ENCODE data around the gene SLC38A8.

SLC38A8 gene

DNA sequence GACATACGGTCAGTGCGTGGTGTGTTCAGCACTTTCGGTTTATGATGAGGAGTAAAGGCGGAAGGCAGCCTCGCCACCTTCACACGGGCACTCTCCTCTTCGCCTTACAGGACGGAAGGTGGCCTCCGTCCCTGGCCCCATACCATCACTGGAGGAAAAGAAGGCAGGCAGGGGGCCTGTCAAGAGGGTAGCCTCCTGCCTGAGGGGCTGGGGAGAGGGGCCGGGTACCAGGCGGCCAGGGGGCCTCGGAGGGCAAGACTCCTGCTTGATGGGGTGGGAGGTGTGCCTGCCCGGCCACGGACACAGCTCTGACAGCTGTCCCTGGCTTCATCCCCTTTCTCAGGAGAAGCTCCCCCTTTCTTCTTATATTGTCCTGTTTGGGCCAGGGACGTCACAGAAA, 15.6 kb upstream of the SLC38A8 start:
- TF ChIP-seq CTCF (IDR thresholded peaks at IDR 0.05; ENCODE audit: low read depth, low read length), result no peak
- H3K4me3 ChIP-seq (replicated peaks in 1 of 2; ENCODE audit: low read depth in 2 of 2, low read length in 2 of 2), result no peak overlapping the region
- no peak for DNase-seq (ENCODE audit: low read depth in 2 of 2)

- H3K4me3 ChIP-seq (replicated peaks in 1 of 2; ENCODE audit: low read depth in 2 of 2, low read length in 2 of 2), result no peak overlapping the region
- TF ChIP-seq CTCF (IDR thresholded peaks at IDR 0.05; ENCODE audit: low read depth, low read length), result no peak
- DNase-seq (ENCODE audit: low read depth in 2 of 2), result no peak
Measured at GRCh38 chr16:84056933-84057332, 14.3 kb upstream of the SLC38A8 start.

DNA sequence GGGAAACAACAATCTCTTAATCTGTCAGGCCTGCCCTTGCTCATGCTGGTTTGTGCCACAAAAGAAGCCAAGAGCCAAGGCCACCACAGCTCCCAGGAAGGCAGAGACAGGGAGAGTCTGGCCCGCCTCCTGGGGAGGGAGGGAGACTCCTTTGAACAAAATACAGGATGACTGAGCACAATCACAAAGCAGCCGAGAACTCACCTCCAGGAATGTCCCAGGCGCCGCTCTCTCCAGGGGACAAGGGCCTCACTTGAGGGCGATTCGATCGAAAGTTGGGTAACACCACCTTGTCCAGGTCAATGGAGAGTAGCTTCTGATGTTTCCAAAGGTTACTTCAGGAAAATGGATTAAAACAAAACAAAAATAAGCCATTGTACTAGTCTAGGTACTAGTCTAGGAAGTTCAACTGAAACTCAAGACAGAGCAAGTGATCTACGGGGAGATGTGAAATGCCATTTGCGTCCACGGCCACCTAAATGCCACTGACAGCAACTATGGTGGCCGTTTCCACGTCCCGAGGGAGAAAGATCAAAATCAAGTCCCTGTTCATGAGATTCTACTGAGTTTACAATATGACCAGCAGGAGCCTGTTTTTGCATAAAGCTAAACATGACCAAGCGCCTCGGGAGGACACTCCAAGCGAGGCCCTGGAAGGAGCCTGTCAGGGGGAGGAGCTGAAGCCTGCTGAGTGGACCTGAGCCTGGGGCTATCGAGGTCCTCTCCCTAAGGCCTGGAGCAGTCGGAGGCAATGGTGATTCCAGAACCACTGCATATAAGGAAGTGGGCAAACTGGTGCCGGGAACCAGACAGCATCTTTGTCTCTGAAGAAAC, 13.4 kb upstream of the SLC38A8 start:
- H3K4me3 ChIP-seq (replicated peaks in 1 of 2; ENCODE audit: low read depth in 2 of 2, low read length in 2 of 2), result no peak overlapping the region
- no peak for DNase-seq (ENCODE audit: low read depth in 2 of 2)
- TF ChIP-seq CTCF (IDR thresholded peaks at IDR 0.05; ENCODE audit: low read depth, low read length), result no peak

GRCh38 chr16:84055366-84055765, 12.8 kb upstream of the SLC38A8 start:
- DNase-seq (ENCODE audit: low read depth in 2 of 2), result peak in 1 of 2 donors; percentile 18
- no peak for TF ChIP-seq CTCF (IDR thresholded peaks at IDR 0.05; ENCODE audit: low read depth, low read length)
- H3K4me3 ChIP-seq (replicated peaks in 1 of 2; ENCODE audit: low read depth in 2 of 2, low read length in 2 of 2), result no peak overlapping the region

DNA sequence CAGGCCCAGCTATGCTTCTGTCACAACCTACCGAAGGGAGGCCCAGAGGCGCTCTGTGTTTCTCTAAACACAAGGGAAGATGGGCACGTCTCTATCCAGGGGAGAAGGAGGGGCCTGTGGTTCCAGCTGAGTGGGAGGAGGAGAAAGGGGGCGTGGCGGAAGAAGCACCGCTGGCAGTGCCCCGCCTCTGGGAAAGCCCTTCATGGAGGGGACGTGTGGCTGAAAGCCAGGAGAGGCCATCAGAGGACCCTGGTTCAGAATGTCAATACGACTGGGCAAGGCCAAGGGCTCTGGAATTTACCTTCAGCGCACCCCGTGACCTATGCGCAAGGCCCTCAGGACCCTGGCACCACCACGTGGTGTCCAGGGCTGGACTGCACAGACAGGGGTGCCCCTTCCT, 12.3 kb upstream of the SLC38A8 start:
- TF ChIP-seq CTCF (IDR thresholded peaks at IDR 0.05; ENCODE audit: low read depth, low read length), result no peak
- H3K4me3 ChIP-seq (replicated peaks in 1 of 2; ENCODE audit: low read depth in 2 of 2, low read length in 2 of 2), result no peak overlapping the region
- DNase-seq (ENCODE audit: low read depth in 2 of 2), result no peak

DNA sequence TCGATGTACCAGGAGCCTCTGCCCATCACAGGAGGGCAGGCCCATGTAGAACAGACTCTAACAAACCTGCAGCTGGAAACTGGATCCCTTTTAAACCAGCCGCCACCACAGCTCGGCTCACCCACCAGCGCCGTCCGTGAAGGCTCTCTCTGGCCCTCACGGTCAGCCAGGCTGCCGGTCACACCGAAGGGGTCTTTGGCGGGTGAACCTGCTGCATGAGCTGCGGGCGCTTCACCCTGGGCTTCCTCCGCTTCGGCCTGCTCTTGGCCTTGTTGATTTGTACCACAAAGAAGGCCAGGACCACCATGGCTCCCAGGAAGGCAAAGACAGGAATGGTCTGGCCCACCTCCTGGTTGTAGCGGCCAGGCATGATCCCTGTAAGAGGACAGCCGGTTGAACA, 11.7 kb upstream of the SLC38A8 start:
- no peak overlapping the region for H3K4me3 ChIP-seq (replicated peaks in 1 of 2; ENCODE audit: low read depth in 2 of 2, low read length in 2 of 2)
- no peak for TF ChIP-seq CTCF (IDR thresholded peaks at IDR 0.05; ENCODE audit: low read depth, low read length)
- no peak for DNase-seq (ENCODE audit: low read depth in 2 of 2)

- DNase-seq (ENCODE audit: low read depth in 2 of 2), result no peak
- TF ChIP-seq CTCF (IDR thresholded peaks at IDR 0.05; ENCODE audit: low read depth, low read length), result no peak
Measured at GRCh38 chr16:84053237-84053636, 10.6 kb upstream of the SLC38A8 start.

More at GRCh38 chr16:84053237-84053636, 10.6 kb upstream of the SLC38A8 start:
- H3K4me3 ChIP-seq (replicated peaks in 1 of 2; ENCODE audit: low read depth in 2 of 2, low read length in 2 of 2), result no peak overlapping the region
